ENCODE results near the gene MORN1. TPM values are rescaled to one million over a fixed set of nuclear protein-coding genes. Genes with fewer than 3 reads are reported as not detected.

The MORN1 gene
- total and polyA plus RNA-seq, 2 experiments from 2014 or later: 4.8 to 11.1 TPM

DNA sequence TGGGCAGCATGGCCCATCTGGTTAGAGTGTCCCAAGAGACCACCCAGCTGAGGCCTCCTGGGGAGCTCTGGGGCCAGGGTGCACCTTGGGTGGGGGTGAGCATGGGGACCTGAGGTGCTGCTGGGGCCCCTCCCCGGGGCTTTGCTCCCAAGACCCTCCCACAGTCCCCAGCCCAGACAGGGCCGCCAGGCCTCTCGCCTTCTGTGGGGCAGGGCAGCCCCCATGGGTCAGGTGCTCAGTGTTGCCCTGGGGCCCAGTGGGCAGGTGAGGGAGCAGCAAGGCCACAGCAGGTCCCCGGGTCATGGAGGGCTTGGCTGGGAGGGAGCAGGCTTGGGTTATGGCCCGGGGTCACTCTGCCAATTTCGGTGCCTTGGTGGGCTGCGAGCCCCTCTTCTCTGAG is 45.5 kb upstream of the MORN1 start (continued):
- TF ChIP-seq ZNF462 (CRISPR knock-in tag; IDR thresholded peaks at IDR 0.05) (no peak), ETS1 (IDR thresholded peaks at IDR 0.05) (no peak), ZNF114 (CRISPR knock-in tag; IDR thresholded peaks at IDR 0.05) (no peak)

- Histone ChIP-seq H2AFZ (no peak overlapping the region), H3K4me1 (ENCODE audit: insufficient read depth) (no peaks in the 10 kb centered on the region), H4K20me1 (replicated peaks; ENCODE audit: insufficient read depth) (no peaks in the 10 kb centered on the region), H3K4me2 (no peak overlapping the region), H3F3A (replicated peaks; ENCODE audit: low read depth) (no peaks in the 10 kb centered on the region), H3K27ac (ENCODE audit: low read depth) (no peak overlapping the region), H3K9me2 (ENCODE audit: insufficient read depth) (no peaks in the 10 kb centered on the region), H3K79me2 (replicated peaks; ENCODE audit: insufficient read depth) (no peaks in the 10 kb centered on the region), H3K4me3 (no peak overlapping the region), H3K36me3 (ENCODE audit: insufficient read depth) (no peaks in the 10 kb centered on the region), H3K27me3 (ENCODE audit: insufficient read depth) (no peaks in the 10 kb centered on the region)
- Mint-ChIP-seq H3K4me1 (no peaks in the 10 kb centered on the region), H3K27ac (no peak overlapping the region), H3K4me3 (no peak overlapping the region), H3K27me3 (ENCODE audit: insufficient read depth, low read depth, poor library complexity) (peaks cover 2% of the 10 kb centered on the region), H3K36me3 (ENCODE audit: low read depth) (no peaks in the 10 kb centered on the region), H3K9me3 (no peaks in the 10 kb centered on the region)
- DNase-seq (ENCODE audit: low spot score): no peak
- no peak for ATAC-seq
- TF ChIP-seq ZNF331 (CRISPR knock-in tag; IDR thresholded peaks at IDR 0.05; ENCODE audit: low read depth) (no peak), CREB1 (CRISPR knock-in tag; IDR thresholded peaks at IDR 0.05; ENCODE audit: low read depth) (no peak), JUNB (IDR thresholded peaks at IDR 0.05; ENCODE audit: unreplicated experiment) (no peak), STAT1 (IDR thresholded peaks at IDR 0.05; ENCODE audit: unreplicated experiment) (no peak), POLR2AphosphoS5 (IDR thresholded peaks at IDR 0.05; ENCODE audit: low read depth) (no peak), EZH2phosphoT487 (IDR thresholded peaks at IDR 0.05; ENCODE audit: unreplicated experiment) (no peak), NANOG (IDR thresholded peaks at IDR 0.05; ENCODE audit: borderline replicate concordance) (no peak), ETS1 (IDR thresholded peaks at IDR 0.05) (no peak), ZNF114 (CRISPR knock-in tag; IDR thresholded peaks at IDR 0.05) (no peak)
- TF ChIP-seq, protein P1, sequence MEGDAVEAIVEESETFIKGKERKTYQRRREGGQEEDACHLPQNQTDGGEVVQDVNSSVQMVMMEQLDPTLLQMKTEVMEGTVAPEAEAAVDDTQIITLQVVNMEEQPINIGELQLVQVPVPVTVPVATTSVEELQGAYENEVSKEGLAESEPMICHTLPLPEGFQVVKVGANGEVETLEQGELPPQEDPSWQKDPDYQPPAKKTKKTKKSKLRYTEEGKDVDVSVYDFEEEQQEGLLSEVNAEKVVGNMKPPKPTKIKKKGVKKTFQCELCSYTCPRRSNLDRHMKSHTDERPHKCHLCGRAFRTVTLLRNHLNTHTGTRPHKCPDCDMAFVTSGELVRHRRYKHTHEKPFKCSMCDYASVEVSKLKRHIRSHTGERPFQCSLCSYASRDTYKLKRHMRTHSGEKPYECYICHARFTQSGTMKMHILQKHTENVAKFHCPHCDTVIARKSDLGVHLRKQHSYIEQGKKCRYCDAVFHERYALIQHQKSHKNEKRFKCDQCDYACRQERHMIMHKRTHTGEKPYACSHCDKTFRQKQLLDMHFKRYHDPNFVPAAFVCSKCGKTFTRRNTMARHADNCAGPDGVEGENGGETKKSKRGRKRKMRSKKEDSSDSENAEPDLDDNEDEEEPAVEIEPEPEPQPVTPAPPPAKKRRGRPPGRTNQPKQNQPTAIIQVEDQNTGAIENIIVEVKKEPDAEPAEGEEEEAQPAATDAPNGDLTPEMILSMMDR (conservative IDR thresholded peaks at IDR 0.05; ENCODE audit: low read depth in 2 of 2): no peak
Observed at GRCh38 chr1:2435746-2436355, 44.5 kb upstream of the MORN1 start.

Data from GM23338 (cell line).